Heart right ventricle (tissue), 16 donors: Measurements from ENCODE around the gene PSD4. TPM values are rescaled to one million over a fixed set of nuclear protein-coding genes. Genes with fewer than 3 reads are reported as not detected.

ENCODE experiments used
- ATAC-seq, 8 donors: fragments of 200-7000 bp; cut with Tn5 transposase; one replicate each; pipeline ENCODE4 v1.9.1; 2020; ENCODE audit warnings: mild to moderate bottlenecking in 8 of 8, moderate library complexity in 8 of 8, moderate number of reproducible peaks in 1 of 8
- DNase-seq, 2 donors: peaks; one replicate each; pipeline ENCODE4 v3.0.0-alpha.2; 2020
- H3K27ac ChIP-seq, 10 donors: fragments of 200-600 bp; sonication (generic) in 2 of 10; one replicate each; pipeline versions ENCODE4 v1.5.0 to v1.8.0; 2020 to 2022; ENCODE audit warnings: mild to moderate bottlenecking in 3 of 10
- H3K27me3 ChIP-seq, 7 donors: fragments of 200-600 bp; one replicate each; pipeline ENCODE4 v1.8.0; 2021 to 2022; ENCODE audit warnings: mild to moderate bottlenecking in 2 of 7
- H3K36me3 ChIP-seq, 9 donors: fragments of 200-600 bp; sonication (generic) in 1 of 9; one replicate each; pipeline versions ENCODE4 v1.5.0 to v1.8.0; 2020 to 2022; ENCODE audit warnings: mild to moderate bottlenecking in 2 of 9
- H3K4me1 ChIP-seq, 9 donors: fragments of 200-600 bp; sonication (generic) in 1 of 9; one replicate each; pipeline versions ENCODE4 v1.5.0 to v1.8.0; 2020 to 2022; ENCODE audit warnings: mild to moderate bottlenecking in 4 of 9
- H3K4me3 ChIP-seq, 10 donors: fragments of 200-600 bp; sonication (generic) in 2 of 10; one replicate each; pipeline versions ENCODE4 v1.5.0 to v1.8.0; 2020 to 2022; ENCODE audit warnings: mild to moderate bottlenecking in 7 of 10, moderate library complexity in 2 of 10
- H3K9me3 ChIP-seq, 11 donors: fragments of 200-600 bp in 10 of 11; sonication (generic) in 2 of 11; one replicate each; pipeline versions ENCODE4 v1.5.0 to v1.8.0; 2013 to 2022; ENCODE audit warnings: mild to moderate bottlenecking in 2 of 11, control low read depth in 1 of 11, moderate library complexity in 1 of 11
- CTCF ChIP-seq, 9 donors: fragments of 200-600 bp; sonication (generic) in 2 of 9; IDR thresholded peaks; one replicate each; pipeline versions ENCODE4 v1.5.0 to v1.8.0; 2021 to 2022; ENCODE audit warnings: antibody characterized with exemption in 9 of 9, mild to moderate bottlenecking in 5 of 9, moderate library complexity in 1 of 9
- WGBS, 2 donors: extraction: QIAGEN DNeasy Blood & Tissue Kit; methylation state at CpG; one replicate each; pipeline ENCODE4 v1.1.7; 2013; ENCODE audit warnings: inconsistent platforms in 1 of 2; 5-methylcytosine and 5-hydroxymethylcytosine counted together
- intact Hi-C, 10 donors: fragments of 100-400 bp; cut with DNase I; formaldehyde crosslinking; loops; one replicate each; pipeline versions ENCODE4 v1.11.1 to v1.14.2; 2022
- polyA plus RNA-seq, 2 donors: library from polyadenylated mRNA; stranded (reverse); fragments of 200-250 nt; gene quantifications; one replicate each; pipeline ENCODE4 v1.2.3, GENCODE V29; 2013
- total RNA-seq, 10 donors: library from RNA; stranded (reverse); fragmentation: NEBNext Ultra II Directional in 3 of 10; extraction: Animal tissue kit (Norgen Biotek cat#: 25700) in 3 of 10; gene quantifications; one replicate each; pipeline versions ENCODE4 v1.2.1 to v1.2.4, GENCODE V29; 2021 to 2023
- donor health status: Arrhythmogenic right ventricular cardiomyopathy.
- donor health status: ischemic (EF 13 %, LVEDD 7.1; RV severe dilation, severe dysfunction).
- donor health status: healthy with polysubstance abuse.
- donor health status: DM: no; HTN: yes; CAD: no.
- donor health status: DM: no; HTN: no; CAD: no.
- donor health status: ischemic (EF 25% LVEDD 6.9; RV normal size, moderate dysfunction).
- donor health status: ischemic (EF 25% LVEDD 5.7; RV mildly dilated, moderate dysfunction).
- donor health status: healthy.
- donor health status: DM: yes; HTN: yes; CAD: no.
- donor health status: Ischemic cardiomyopathy.
- donor health status: ischemic (EF 35%, LVEDD 5.7; RV mildly dilated, moderate dysfunction).
- donor health status: nonischemic (EF 11% LVEDD 7.7; RV severe dilation, severe dysfunction).
- donor health status: DM: yes; HTN: yes; CAD: no.
- donor health status: PGD.
- donor health status: ischemic (EF 29% LVEDD 5.4; RV normal size, mild dysfunction).
- donor health status: nonischemic (EF 23%, LVEDD 6.1; RV moderate dilation, normal function).

Gene PSD4
- total and polyA plus RNA-seq, 12 donors, result 1.0 to 13.0 (median 1.7) TPM

GRCh38 chr2:113214141-113214540, 40.4 kb downstream of the PSD4 start:
- no peaks in the 10 kb centered on the region for H3K36me3 ChIP-seq
- TF ChIP-seq CTCF (IDR thresholded peaks at IDR 0.05), result no peak
- WGBS, 2 donors, result 84 to 88% methylated on average over 4 of the region's 4 CpGs
- no peak for ATAC-seq
- H3K9me3 ChIP-seq, result no peaks in the 10 kb centered on the region
- intact Hi-C loops, result loop anchor here in 1 of 10 donors (5.0 kb wide), 1 partner anchor 153 kb away; no protein-coding TSS in a partner anchor
- peaks cover 13 to 54% (median 46%) of the 10 kb centered on the region in 9 donors for H3K4me1 ChIP-seq
- H3K27me3 ChIP-seq, result no peaks in the 10 kb centered on the region
- H3K27ac ChIP-seq, result no peak overlapping the region
- no peak for DNase-seq
- no peak overlapping the region for H3K4me3 ChIP-seq

GRCh38 chr2:113215056-113215455, 41.3 kb downstream of the PSD4 start:
- no peak for TF ChIP-seq CTCF (IDR thresholded peaks at IDR 0.05)
- Histone ChIP-seq H3K27ac (no peak overlapping the region), H3K4me1 (peaks cover 13 to 61% (median 52%) of the 10 kb centered on the region in 9 donors), H3K9me3 (no peaks in the 10 kb centered on the region), H3K36me3 (no peaks in the 10 kb centered on the region), H3K4me3 (no peak overlapping the region), H3K27me3 (no peaks in the 10 kb centered on the region)
- intact Hi-C loops, result no loop called here
- 97 to 98% methylated on average over 2 of the region's 2 CpGs for WGBS, 2 donors
- ATAC-seq (no peak), DNase-seq (no peak)

- Histone ChIP-seq H3K27ac (peak overlapping the region in 5 of 10 donors; percentile 61 to 87 (median 85)), H3K4me1 (peaks cover 10 to 57% (median 44%) of the 10 kb centered on the region in 9 donors), H3K27me3 (no peaks in the 10 kb centered on the region), H3K9me3 (no peaks in the 10 kb centered on the region), H3K36me3 (no peaks in the 10 kb centered on the region), H3K4me3 (no peak overlapping the region)
- DNase-seq, result no peak
- no peak for ATAC-seq
- TF ChIP-seq CTCF (IDR thresholded peaks at IDR 0.05), result no peak
- intact Hi-C loops, result no loop called here
- WGBS, 2 donors, result 93 to 97% methylated on average over 2 of the region's 2 CpGs
These were observed 42.5 kb downstream of the PSD4 start for GRCh38 chr2:113216321-113216720.

GRCh38 chr2:113216891-113217454, 43.2 kb downstream of the PSD4 start:
- no peaks in the 10 kb centered on the region for H3K27me3 ChIP-seq
- peaks cover 7 to 50% (median 37%) of the 10 kb centered on the region in 9 donors for H3K4me1 ChIP-seq
- DNase-seq (no peak), ATAC-seq (peak; percentile 30 to 73 (median 64))
- intact Hi-C loops, result no loop called here
- no peaks in the 10 kb centered on the region for H3K36me3 ChIP-seq
- WGBS, 2 donors, result 49 to 69% methylated on average over 6 of the region's 6 CpGs
- H3K27ac ChIP-seq, result peak overlapping the region; percentile 50 to 87 (median 78)
- peak in 1 of 9 donors; percentile 15 for TF ChIP-seq CTCF (IDR thresholded peaks at IDR 0.05)
- no peak overlapping the region for H3K4me3 ChIP-seq
- no peaks in the 10 kb centered on the region for H3K9me3 ChIP-seq
